Measurements from ENCODE around the gene TRIO.

The TRIO gene

DNA sequence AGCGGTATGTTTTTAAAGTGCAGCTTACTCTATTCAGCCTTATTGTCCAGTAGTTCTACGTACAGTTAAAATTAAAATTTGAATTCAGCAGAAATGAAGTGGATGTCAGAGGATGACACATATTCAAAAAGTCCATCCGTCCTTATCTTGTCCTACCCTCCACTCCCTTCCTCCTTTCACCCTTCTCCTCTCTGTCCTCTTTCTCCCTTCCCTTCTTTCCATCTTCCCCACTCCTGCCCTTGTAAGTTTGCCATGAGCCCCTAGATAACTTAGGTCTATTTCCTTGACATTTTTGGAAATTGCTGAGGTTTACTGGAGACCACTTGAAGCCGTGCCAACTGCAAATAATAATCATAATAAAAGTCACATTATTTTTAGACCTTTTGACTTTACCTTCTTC, 67.6 kb downstream of the TRIO start:
- H3K4me2 ChIP-seq (ENCODE audit: low read depth, low read length, poor library complexity, severe bottlenecking): no peak overlapping the region
- H3K79me2 ChIP-seq (ENCODE audit: insufficient read depth, low read length): no peaks in the 10 kb centered on the region; the same call in 1 of the 2 replicates
- H3K9me2 ChIP-seq (replicated peaks; ENCODE audit: insufficient read depth, low read length): no peaks in the 10 kb centered on the region
- H3K36me3 ChIP-seq (ENCODE audit: low read length): no peaks in the 10 kb centered on the region
- H4K20me1 ChIP-seq (ENCODE audit: low read depth, low read length): peaks cover 40% of the 10 kb centered on the region
- H3K9me3 ChIP-seq (ENCODE audit: insufficient read depth, low read length): no peaks in the 10 kb centered on the region
- no peak for TF ChIP-seq EZH2phosphoT487 (conservative IDR thresholded peaks at IDR 0.05; ENCODE audit: low read length)
- TF ChIP-seq CTCF (IDR thresholded peaks at IDR 0.05; ENCODE audit: insufficient read depth, low read length, poor library complexity, severe bottlenecking): no peak
- H2AFZ ChIP-seq (ENCODE audit: low read depth, low read length, severe bottlenecking): no peak overlapping the region
- H3K4me3 ChIP-seq (ENCODE audit: insufficient read depth, low read length, poor library complexity, severe bottlenecking): no peak overlapping the region
- no peaks in the 10 kb centered on the region for H3F3A ChIP-seq (ENCODE audit: insufficient read depth)
- H3K27me3 ChIP-seq (ENCODE audit: low read length): no peaks in the 10 kb centered on the region
- H3K9ac ChIP-seq (ENCODE audit: low read length): no peak overlapping the region
- H3K27ac ChIP-seq (ENCODE audit: low read depth, low read length): no peak overlapping the region

GRCh38 chr5:14211818-14212803, 69.0 kb downstream of the TRIO start:
- Histone ChIP-seq H3K9me3 (ENCODE audit: insufficient read depth, low read length) (no peaks in the 10 kb centered on the region), H2AFZ (ENCODE audit: low read depth, low read length, severe bottlenecking) (no peak overlapping the region), H3K79me2 (ENCODE audit: insufficient read depth, low read length) (no peaks in the 10 kb centered on the region; the same call in 1 of the 2 replicates), H3K27ac (ENCODE audit: low read depth, low read length) (no peak overlapping the region), H3K9me2 (replicated peaks; ENCODE audit: insufficient read depth, low read length) (no peaks in the 10 kb centered on the region), H3K4me3 (ENCODE audit: insufficient read depth, low read length, poor library complexity, severe bottlenecking) (no peak overlapping the region), H3K4me2 (ENCODE audit: low read depth, low read length, poor library complexity, severe bottlenecking) (no peak overlapping the region), H3K27me3 (ENCODE audit: low read length) (no peaks in the 10 kb centered on the region), H3F3A (ENCODE audit: insufficient read depth) (no peaks in the 10 kb centered on the region), H3K9ac (ENCODE audit: low read length) (no peak overlapping the region), H4K20me1 (ENCODE audit: low read depth, low read length) (peaks cover 40% of the 10 kb centered on the region), H3K36me3 (ENCODE audit: low read length) (no peaks in the 10 kb centered on the region)
- TF ChIP-seq EZH2phosphoT487 (conservative IDR thresholded peaks at IDR 0.05; ENCODE audit: low read length): no peak
- no peak for TF ChIP-seq CTCF (IDR thresholded peaks at IDR 0.05; ENCODE audit: insufficient read depth, low read length, poor library complexity, severe bottlenecking)

GRCh38 chr5:14212838-14213237, 69.7 kb downstream of the TRIO start:
- H3F3A ChIP-seq (ENCODE audit: insufficient read depth): no peaks in the 10 kb centered on the region

More at GRCh38 chr5:14212838-14213237, 69.7 kb downstream of the TRIO start:
- peaks cover 40% of the 10 kb centered on the region for H4K20me1 ChIP-seq (ENCODE audit: low read depth, low read length)
- H3K4me2 ChIP-seq (ENCODE audit: low read depth, low read length, poor library complexity, severe bottlenecking): no peak overlapping the region
- H3K9ac ChIP-seq (ENCODE audit: low read length): no peak overlapping the region
- no peak overlapping the region for H3K4me3 ChIP-seq (ENCODE audit: insufficient read depth, low read length, poor library complexity, severe bottlenecking)
- no peak overlapping the region for H2AFZ ChIP-seq (ENCODE audit: low read depth, low read length, severe bottlenecking)
- TF ChIP-seq CTCF (IDR thresholded peaks at IDR 0.05; ENCODE audit: insufficient read depth, low read length, poor library complexity, severe bottlenecking) (no peak), EZH2phosphoT487 (conservative IDR thresholded peaks at IDR 0.05; ENCODE audit: low read length) (no peak)
- no peak overlapping the region for H3K27ac ChIP-seq (ENCODE audit: low read depth, low read length)
- no peaks in the 10 kb centered on the region; the same call in 1 of the 2 replicates for H3K79me2 ChIP-seq (ENCODE audit: insufficient read depth, low read length)
- no peaks in the 10 kb centered on the region for H3K9me3 ChIP-seq (ENCODE audit: insufficient read depth, low read length)
- H3K36me3 ChIP-seq (ENCODE audit: low read length): no peaks in the 10 kb centered on the region
- H3K27me3 ChIP-seq (ENCODE audit: low read length): no peaks in the 10 kb centered on the region
- H3K9me2 ChIP-seq (replicated peaks; ENCODE audit: insufficient read depth, low read length): no peaks in the 10 kb centered on the region
